Erythroblast (primary cell): ENCODE data around the gene CACNA1C.

Experiments
- GATA1 ChIP-seq: IDR thresholded peaks from 2 replicates; pipeline ENCODE4 v1.6.1; 2011; ENCODE audit warnings: low read depth, mild to moderate bottlenecking, control low read depth, low read length, moderate library complexity
- POLR2A ChIP-seq: IDR thresholded peaks from 2 replicates; pipeline ENCODE4 v1.6.1; 2011; ENCODE audit warnings: mild to moderate bottlenecking, low read length

- TF ChIP-seq POLR2A (no peak), GATA1 (no peak)
Measured at GRCh38 chr12:2654741-2655140, 602.0 kb downstream of the CACNA1C start.
